Stomach (tissue), 4 donors: ENCODE results near the gene NOTCH4.

Experiments used
- CTCF ChIP-seq, 7 experiments: fragments of 450-650 bp in 4 of 7; fragments of 200-600 bp in 3 of 7; sonication (generic) in 3 of 7; IDR thresholded peaks; one replicate each; pipeline ENCODE4 v1.5.1; 2016 to 2019; ENCODE audit warnings: antibody characterized with exemption in 7 of 7, control low read depth in 2 of 7, mild to moderate bottlenecking in 1 of 7
- EP300 ChIP-seq: sonication (generic); formaldehyde crosslinking; IDR thresholded peaks from one replicate; pipeline ENCODE4 v1.6.1; 2017; ENCODE audit warnings: antibody characterized with exemption
- POLR2A ChIP-seq, 4 donors: fragments of 450-650 bp; IDR thresholded peaks; one replicate each; pipeline ENCODE4 v1.6.1; 2016; ENCODE audit warnings: antibody characterized with exemption in 4 of 4, control low read depth in 2 of 4, mild to moderate bottlenecking in 1 of 4, moderate library complexity in 1 of 4
- POLR2AphosphoS5 ChIP-seq, 3 donors: sonication (generic); formaldehyde crosslinking; IDR thresholded peaks; one replicate each; pipeline ENCODE4 v1.6.1; 2016; ENCODE audit warnings: antibody characterized with exemption in 3 of 3

- TF ChIP-seq CTCF (IDR thresholded peaks at IDR 0.05) (no peak), POLR2A (IDR thresholded peaks at IDR 0.05) (no peak), POLR2AphosphoS5 (IDR thresholded peaks at IDR 0.05) (no peak), EP300 (no peak)
Observed at GRCh38 chr6:32267035-32267434, 43.2 kb upstream of the NOTCH4 start.
